ENCODE measurements around the gene PLA2G10. TPM values are rescaled to one million over a fixed set of nuclear protein-coding genes. Genes with fewer than 3 reads are reported as not detected.

The PLA2G10 gene
- total and polyA plus RNA-seq, 2 of the 13 experiments (the other 11 are each of a cell fraction or from before 2014, with no cell fraction given) = not detected

DNA sequence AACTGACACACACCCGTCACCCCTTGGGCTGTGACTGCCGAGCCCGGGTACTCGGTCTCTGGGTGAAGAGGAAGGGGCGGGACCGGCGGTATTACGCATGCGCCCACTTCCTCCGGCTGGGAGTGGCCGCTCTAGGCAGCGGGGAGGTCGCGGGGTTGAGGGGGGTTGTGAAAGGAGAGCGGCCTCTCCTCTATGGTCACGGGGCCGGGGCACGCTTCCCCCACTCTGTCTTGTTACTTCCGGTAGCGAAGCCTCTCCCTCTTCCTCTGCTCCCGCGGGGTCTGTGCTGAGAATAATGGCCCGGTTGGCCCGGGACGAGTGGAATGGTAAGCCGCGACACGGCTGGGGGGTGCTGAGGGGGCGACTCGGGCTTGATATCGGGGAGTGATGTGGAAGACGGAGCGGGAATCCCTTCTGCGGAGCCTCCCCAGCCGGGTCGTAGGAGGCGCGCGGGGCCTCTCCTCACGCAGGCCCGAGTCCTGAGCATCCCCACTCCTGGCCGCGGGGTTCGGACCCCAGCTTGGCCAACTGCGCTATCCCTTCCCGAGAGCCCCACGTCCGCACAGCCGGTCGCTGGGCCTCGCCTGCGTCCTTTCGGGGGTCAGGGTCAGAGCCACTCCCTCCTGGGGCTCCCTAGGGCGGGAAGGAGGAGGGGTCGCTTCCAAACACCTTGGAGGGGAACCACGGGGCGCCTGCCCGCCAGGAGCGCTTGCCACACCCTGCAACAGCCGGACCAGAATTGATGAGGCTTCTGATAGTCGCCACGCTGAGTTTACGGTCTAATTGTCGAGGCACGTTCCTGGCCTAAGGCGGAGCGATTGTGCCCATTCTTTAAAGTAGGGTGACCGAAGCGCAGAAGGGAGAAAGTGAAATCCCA is 61.2 kb downstream of the PLA2G10 start, which contains the start of gene BFAR (continued):
- TF ChIP-seq, protein P1, sequence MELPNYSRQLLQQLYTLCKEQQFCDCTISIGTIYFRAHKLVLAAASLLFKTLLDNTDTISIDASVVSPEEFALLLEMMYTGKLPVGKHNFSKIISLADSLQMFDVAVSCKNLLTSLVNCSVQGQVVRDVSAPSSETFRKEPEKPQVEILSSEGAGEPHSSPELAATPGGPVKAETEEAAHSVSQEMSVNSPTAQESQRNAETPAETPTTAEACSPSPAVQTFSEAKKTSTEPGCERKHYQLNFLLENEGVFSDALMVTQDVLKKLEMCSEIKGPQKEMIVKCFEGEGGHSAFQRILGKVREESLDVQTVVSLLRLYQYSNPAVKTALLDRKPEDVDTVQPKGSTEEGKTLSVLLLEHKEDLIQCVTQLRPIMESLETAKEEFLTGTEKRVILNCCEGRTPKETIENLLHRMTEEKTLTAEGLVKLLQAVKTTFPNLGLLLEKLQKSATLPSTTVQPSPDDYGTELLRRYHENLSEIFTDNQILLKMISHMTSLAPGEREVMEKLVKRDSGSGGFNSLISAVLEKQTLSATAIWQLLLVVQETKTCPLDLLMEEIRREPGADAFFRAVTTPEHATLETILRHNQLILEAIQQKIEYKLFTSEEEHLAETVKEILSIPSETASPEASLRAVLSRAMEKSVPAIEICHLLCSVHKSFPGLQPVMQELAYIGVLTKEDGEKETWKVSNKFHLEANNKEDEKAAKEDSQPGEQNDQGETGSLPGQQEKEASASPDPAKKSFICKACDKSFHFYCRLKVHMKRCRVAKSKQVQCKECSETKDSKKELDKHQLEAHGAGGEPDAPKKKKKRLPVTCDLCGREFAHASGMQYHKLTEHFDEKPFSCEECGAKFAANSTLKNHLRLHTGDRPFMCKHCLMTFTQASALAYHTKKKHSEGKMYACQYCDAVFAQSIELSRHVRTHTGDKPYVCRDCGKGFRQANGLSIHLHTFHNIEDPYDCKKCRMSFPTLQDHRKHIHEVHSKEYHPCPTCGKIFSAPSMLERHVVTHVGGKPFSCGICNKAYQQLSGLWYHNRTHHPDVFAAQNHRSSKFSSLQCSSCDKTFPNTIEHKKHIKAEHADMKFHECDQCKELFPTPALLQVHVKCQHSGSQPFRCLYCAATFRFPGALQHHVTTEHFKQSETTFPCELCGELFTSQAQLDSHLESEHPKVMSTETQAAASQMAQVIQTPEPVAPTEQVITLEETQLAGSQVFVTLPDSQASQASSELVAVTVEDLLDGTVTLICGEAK (IDR thresholded peaks at IDR 0.05) = peak; percentile 15; the same call in 1 of the 2 replicates
- TF ChIP-seq, protein P1 (CRISPR knock-in tag; IDR thresholded peaks at IDR 0.05) = peak; percentile 70; the same call in 1 of the 2 replicates
- TF ChIP-seq, protein P2, sequence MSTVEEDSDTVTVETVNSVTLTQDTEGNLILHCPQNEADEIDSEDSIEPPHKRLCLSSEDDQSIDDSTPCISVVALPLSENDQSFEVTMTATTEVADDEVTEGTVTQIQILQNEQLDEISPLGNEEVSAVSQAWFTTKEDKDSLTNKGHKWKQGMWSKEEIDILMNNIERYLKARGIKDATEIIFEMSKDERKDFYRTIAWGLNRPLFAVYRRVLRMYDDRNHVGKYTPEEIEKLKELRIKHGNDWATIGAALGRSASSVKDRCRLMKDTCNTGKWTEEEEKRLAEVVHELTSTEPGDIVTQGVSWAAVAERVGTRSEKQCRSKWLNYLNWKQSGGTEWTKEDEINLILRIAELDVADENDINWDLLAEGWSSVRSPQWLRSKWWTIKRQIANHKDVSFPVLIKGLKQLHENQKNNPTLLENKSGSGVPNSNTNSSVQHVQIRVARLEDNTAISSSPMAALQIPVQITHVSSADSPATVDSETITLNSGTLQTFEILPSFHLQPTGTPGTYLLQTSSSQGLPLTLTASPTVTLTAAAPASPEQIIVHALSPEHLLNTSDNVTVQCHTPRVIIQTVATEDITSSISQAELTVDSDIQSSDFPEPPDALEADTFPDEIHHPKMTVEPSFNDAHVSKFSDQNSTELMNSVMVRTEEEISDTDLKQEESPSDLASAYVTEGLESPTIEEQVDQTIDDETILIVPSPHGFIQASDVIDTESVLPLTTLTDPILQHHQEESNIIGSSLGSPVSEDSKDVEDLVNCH (CRISPR knock-in tag; IDR thresholded peaks at IDR 0.05) = peak; percentile 47; the same call in 1 of the 2 replicates
- no peak for TF ChIP-seq ATF7 (IDR thresholded peaks at IDR 0.05)
- no peak for TF ChIP-seq ATF7 (CRISPR knock-in tag; IDR thresholded peaks at IDR 0.05)
- TF ChIP-seq POLR2G (IDR thresholded peaks at IDR 0.05; ENCODE audit: low read depth, low read length) = peak; percentile 100
- TF ChIP-seq ZNF136 (CRISPR knock-in tag; IDR thresholded peaks at IDR 0.05; ENCODE audit: low read depth) = peak; percentile 42; the same call in 1 of the 2 replicates
- TF ChIP-seq SP140L (CRISPR knock-in tag; IDR thresholded peaks at IDR 0.05; ENCODE audit: borderline replicate concordance) = peak; percentile 91; the same call in 1 of the 2 replicates
- 0 out of 2 replicates have a peak, but pooled peaks have one; percentile 25 for TF ChIP-seq NFE2L2 (IDR thresholded peaks at IDR 0.05; ENCODE audit: low read length)
- no peak for TF ChIP-seq SOX13 (IDR thresholded peaks at IDR 0.05)
- TF ChIP-seq SOX13 (CRISPR knock-in tag; conservative IDR thresholded peaks at IDR 0.05 in 1 of 2, IDR thresholded peaks at IDR 0.05 in 1 of 2) = peak; percentile 56 to 59; a peak in 2 of 4 replicates
- TF ChIP-seq ARNT (IDR thresholded peaks at IDR 0.05) = no peak
- TF ChIP-seq SP1 (IDR thresholded peaks at IDR 0.05) = no peak
- TF ChIP-seq SP1 (CRISPR knock-in tag; IDR thresholded peaks at IDR 0.05) = peak; percentile 93

All from HepG2 (cell line).